ENCODE results near the gene BMP7.

The BMP7 gene

GRCh38 chr20:57266291-57267157, at the start of gene BMP7:
Gene BMP7 (minus strand): TSS chr20:57266641. CDS start chr20:57266122, 519 bp downstream.
- DNase-seq (ENCODE audit: low read depth), result no peak

- no peak for DNase-seq (ENCODE audit: low read depth)
Observed at GRCh38 chr20:57315976-57316480, 49.6 kb upstream of the BMP7 start.

GRCh38 chr20:57315083-57315975, 48.9 kb upstream of the BMP7 start:
- no peak for DNase-seq (ENCODE audit: low read depth)

- DNase-seq (ENCODE audit: low read depth), result no peak
Observed at GRCh38 chr20:57313951-57314350, 47.5 kb upstream of the BMP7 start.

- DNase-seq (ENCODE audit: low read depth), result no peak
Observed at GRCh38 chr20:57313230-57313629, 46.8 kb upstream of the BMP7 start.

- DNase-seq (ENCODE audit: low read depth), result no peak
Observed at GRCh38 chr20:57312138-57312537, 45.7 kb upstream of the BMP7 start.

- no peak for DNase-seq (ENCODE audit: low read depth)
Observed at GRCh38 chr20:57310821-57311514, 44.5 kb upstream of the BMP7 start.

- DNase-seq (ENCODE audit: low read depth), result no peak
Observed at GRCh38 chr20:57309544-57310115, 43.2 kb upstream of the BMP7 start.

- no peak for DNase-seq (ENCODE audit: low read depth)
Observed at GRCh38 chr20:57308451-57309271, 42.2 kb upstream of the BMP7 start.

GRCh38 chr20:57306747-57307146, 40.3 kb upstream of the BMP7 start:
- no peak for DNase-seq (ENCODE audit: low read depth)

- no peak for DNase-seq (ENCODE audit: low read depth)
Observed at GRCh38 chr20:57301026-57301425, 34.6 kb upstream of the BMP7 start.

- DNase-seq (ENCODE audit: low read depth), result no peak
Observed at GRCh38 chr20:57298457-57298856, 32.0 kb upstream of the BMP7 start.

GRCh38 chr20:57294550-57294949, 28.1 kb upstream of the BMP7 start:
- DNase-seq (ENCODE audit: low read depth), result no peak

GRCh38 chr20:57293995-57294394, 27.6 kb upstream of the BMP7 start:
- no peak for DNase-seq (ENCODE audit: low read depth)

- no peak for DNase-seq (ENCODE audit: low read depth)
Observed at GRCh38 chr20:57292611-57293010, 26.2 kb upstream of the BMP7 start.

- DNase-seq (ENCODE audit: low read depth), result no peak
Observed at GRCh38 chr20:57291694-57292093, 25.3 kb upstream of the BMP7 start.

- no peak for DNase-seq (ENCODE audit: low read depth)
Observed at GRCh38 chr20:57291003-57291402, 24.6 kb upstream of the BMP7 start.

- no peak for DNase-seq (ENCODE audit: low read depth)
Observed at GRCh38 chr20:57290178-57290484, 23.7 kb upstream of the BMP7 start.

GRCh38 chr20:57289391-57290177, 23.1 kb upstream of the BMP7 start:
- DNase-seq (ENCODE audit: low read depth), result no peak

- no peak for DNase-seq (ENCODE audit: low read depth)
Observed at GRCh38 chr20:57288651-57289277, 22.3 kb upstream of the BMP7 start.
